ENCODE data around the gene GLIS2. TPM values are rescaled to one million over a fixed set of nuclear protein-coding genes. Genes with fewer than 3 reads are reported as not detected.
A peak's percentile ranks its signal among the peaks of the same experiment; 100 is the strongest.

The GLIS2 gene
- total and polyA plus RNA-seq, 2 of the 4 experiments (the other 2 are of a cell fraction) = 0.36 to 8.4 TPM

GRCh38 chr16:4293181-4293716 lies 22.6 kb upstream of the GLIS2 start:
- H3K27ac ChIP-seq (ENCODE audit: insufficient read depth, low read length) = peak overlapping the region; percentile 7; the same call in 1 of the 2 replicates
- H2BK15ac ChIP-seq (ENCODE audit: low read depth, low read length) = no peak overlapping the region; the same call in 2 of the 3 replicates
- H3K9ac ChIP-seq (ENCODE audit: low read depth, low read length) = no peak overlapping the region
- no TSS peak for BruUV-seq (replicated peaks)
- peak overlapping the region; percentile 59; the same call in 1 of the 2 replicates for H3K14ac ChIP-seq (replicated peaks; ENCODE audit: low read depth, low read length)
- peak overlapping the region; percentile 59; the same call in 1 of the 2 replicates for H3K4ac ChIP-seq (ENCODE audit: low read depth, low read length)
- H2AK9ac ChIP-seq (replicated peaks; ENCODE audit: low read depth, low read length, poor library complexity) = peak overlapping the region; percentile 59
- H3K27me3 ChIP-seq (ENCODE audit: control insufficient read depth, insufficient read depth, low read length) = no peaks in the 10 kb centered on the region
- no peak overlapping the region for H3K18ac ChIP-seq (ENCODE audit: low read depth, low read length)
- intact Hi-C loops (cut with micrococcal nuclease) (no loop called here), dilution Hi-C loops (cut with HindIII; ENCODE audit: low sequenced_read_pairs, unreplicated experiment) (no loop called here), in situ Hi-C loops (cut with MboI; ENCODE audit: low sequenced_read_pairs) (no loop called here)
- peak overlapping the region; percentile 87 for H2AFZ ChIP-seq (replicated peaks; ENCODE audit: low read length, poor library complexity)
- no peak for TF ChIP-seq CHD1 (IDR thresholded peaks at IDR 0.05; ENCODE audit: low read depth, low read length)
- TF ChIP-seq RCOR1 (IDR thresholded peaks at IDR 0.05; ENCODE audit: insufficient replicate concordance, low read length) = no peak
- TF ChIP-seq, protein P1, sequence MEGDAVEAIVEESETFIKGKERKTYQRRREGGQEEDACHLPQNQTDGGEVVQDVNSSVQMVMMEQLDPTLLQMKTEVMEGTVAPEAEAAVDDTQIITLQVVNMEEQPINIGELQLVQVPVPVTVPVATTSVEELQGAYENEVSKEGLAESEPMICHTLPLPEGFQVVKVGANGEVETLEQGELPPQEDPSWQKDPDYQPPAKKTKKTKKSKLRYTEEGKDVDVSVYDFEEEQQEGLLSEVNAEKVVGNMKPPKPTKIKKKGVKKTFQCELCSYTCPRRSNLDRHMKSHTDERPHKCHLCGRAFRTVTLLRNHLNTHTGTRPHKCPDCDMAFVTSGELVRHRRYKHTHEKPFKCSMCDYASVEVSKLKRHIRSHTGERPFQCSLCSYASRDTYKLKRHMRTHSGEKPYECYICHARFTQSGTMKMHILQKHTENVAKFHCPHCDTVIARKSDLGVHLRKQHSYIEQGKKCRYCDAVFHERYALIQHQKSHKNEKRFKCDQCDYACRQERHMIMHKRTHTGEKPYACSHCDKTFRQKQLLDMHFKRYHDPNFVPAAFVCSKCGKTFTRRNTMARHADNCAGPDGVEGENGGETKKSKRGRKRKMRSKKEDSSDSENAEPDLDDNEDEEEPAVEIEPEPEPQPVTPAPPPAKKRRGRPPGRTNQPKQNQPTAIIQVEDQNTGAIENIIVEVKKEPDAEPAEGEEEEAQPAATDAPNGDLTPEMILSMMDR (conservative IDR thresholded peaks at IDR 0.05; ENCODE audit: low read depth, low read length) = no peak
- no peak for TF ChIP-seq MXI1 (IDR thresholded peaks at IDR 0.05; ENCODE audit: borderline replicate concordance, low read depth, low read length)
- no peak for TF ChIP-seq MAFK (IDR thresholded peaks at IDR 0.05; ENCODE audit: low read depth, low read length)
- no peak for TF ChIP-seq POLR2A (IDR thresholded peaks at IDR 0.05; ENCODE audit: low read depth, low read length)
- TF ChIP-seq FOS (IDR thresholded peaks at IDR 0.05; ENCODE audit: low read depth, low read length) = no peak
- TF ChIP-seq RFX5 (IDR thresholded peaks at IDR 0.05; ENCODE audit: low read depth, low read length) = no peak
- TF ChIP-seq ELK1 (IDR thresholded peaks at IDR 0.05; ENCODE audit: borderline replicate concordance, low read depth, low read length) = no peak
- TF ChIP-seq BHLHE40 (IDR thresholded peaks at IDR 0.05; ENCODE audit: low read depth, low read length) = no peak
- H3K56ac ChIP-seq (ENCODE audit: extremely low read depth, insufficient read depth, low read length) = no peak overlapping the region
- H3K4me1 ChIP-seq (ENCODE audit: control insufficient read depth, insufficient read depth, low read length) = peaks cover 26% of the 10 kb centered on the region
- H2AK5ac ChIP-seq (ENCODE audit: low read depth, low read length) = peak overlapping the region; percentile 89; the same call in 1 of the 2 replicates
- ChIA-PET POLR2A (ENCODE audit: unreplicated experiment) (no interaction called here), CTCF (interaction anchor here (1.5 kb wide), 1 partner anchor 93 kb away, joined by 4 read pairs; no protein-coding TSS in a partner anchor)
- H3K9me1 ChIP-seq (ENCODE audit: insufficient read depth, low read length) = peaks cover 7% of the 10 kb centered on the region; the same call in 1 of the 2 replicates
- H3K9me3 ChIP-seq (ENCODE audit: control insufficient read depth, insufficient read depth, low read length) = no peaks in the 10 kb centered on the region
- H4K8ac ChIP-seq (ENCODE audit: low read depth in 2 of 2, low read length in 2 of 2) = peak overlapping the region in 1 of 2 experiments; percentile 46; a peak in 1 of 4 replicates
- DNase-seq = no peak
- no peak for ATAC-seq (ENCODE audit: low read depth)
- H3K79me1 ChIP-seq (ENCODE audit: low read depth in 1 of 2, low read length in 2 of 2) = peaks cover 0 to 19% of the 10 kb centered on the region in 2 experiments; a peak in 2 of 4 replicates
- WGBS, 2 experiments (ENCODE audit: extremely low coverage in 2 of 2, insufficient read length in 1 of 2) = 29% methylated on average over 6 of the region's 14 CpGs; no CpG with 5 or more reads in 1 of the 2 experiments
- peak overlapping the region; percentile 50 for H4K91ac ChIP-seq (ENCODE audit: insufficient read depth, low read depth, low read length)
- peak overlapping the region; percentile 72 for H2BK20ac ChIP-seq (ENCODE audit: low read depth, low read length)
- H3K36me3 ChIP-seq (ENCODE audit: control insufficient read depth, insufficient read depth, low read length) = no peaks in the 10 kb centered on the region
- no peak overlapping the region for H3K4me3 ChIP-seq (ENCODE audit: insufficient read depth, low read depth, low read length)
- H2BK5ac ChIP-seq (ENCODE audit: low read depth, low read length, poor library complexity, severe bottlenecking) = no peak overlapping the region
- peak overlapping the region; percentile 51 for H3K4me2 ChIP-seq (ENCODE audit: low read depth, low read length)
- H4K5ac ChIP-seq (ENCODE audit: low read depth, low read length) = no peak overlapping the region; the same call in 1 of the 2 replicates
- H4K20me1 ChIP-seq (ENCODE audit: insufficient read depth, low read length) = no peaks in the 10 kb centered on the region; the same call in 1 of the 2 replicates
- H2BK120ac ChIP-seq (ENCODE audit: low read depth, low read length) = peak overlapping the region; percentile 62
- H3K23ac ChIP-seq (ENCODE audit: low read depth, low read length) = no peak overlapping the region

Measured in IMR-90 (cell line).